Measurements from ENCODE around the gene PSORS1C1. TPM values are rescaled to one million over a fixed set of nuclear protein-coding genes. Genes with fewer than 3 reads are reported as not detected.

The PSORS1C1 gene
- total and polyA plus RNA-seq, 9 donors, result 0.45 to 7.8 (median 2.3) TPM

DNA sequence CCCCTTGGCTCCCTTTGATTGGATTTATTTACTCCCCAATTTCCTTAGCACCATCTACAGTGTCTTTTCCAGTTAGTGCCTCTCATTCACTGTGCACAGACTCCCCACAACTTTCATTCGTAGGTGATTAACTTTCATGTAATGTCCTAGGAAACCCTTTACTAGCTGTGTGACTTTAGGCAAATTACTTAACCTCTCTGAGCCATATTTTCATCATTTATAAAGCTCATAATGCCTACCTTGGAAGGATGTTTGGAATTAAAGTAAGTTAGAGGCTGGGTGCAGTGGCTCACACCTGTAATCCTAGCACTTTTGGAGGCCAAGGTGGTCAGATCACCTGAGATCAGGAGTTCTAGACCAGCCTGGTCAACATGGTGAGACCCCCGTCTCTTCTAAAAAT is 22.4 kb upstream of the PSORS1C1 start:
- DNase-seq, result no peak
- Histone ChIP-seq H3K9me3 (no peaks in the 10 kb centered on the region), H3K36me3 (no peaks in the 10 kb centered on the region), H3K27ac (no peak overlapping the region), H3K4me1 (ENCODE audit: insufficient read depth) (no peaks in the 10 kb centered on the region), H3K27me3 (no peaks in the 10 kb centered on the region), H3K4me3 (no peak overlapping the region)
- TF ChIP-seq, protein P1, sequence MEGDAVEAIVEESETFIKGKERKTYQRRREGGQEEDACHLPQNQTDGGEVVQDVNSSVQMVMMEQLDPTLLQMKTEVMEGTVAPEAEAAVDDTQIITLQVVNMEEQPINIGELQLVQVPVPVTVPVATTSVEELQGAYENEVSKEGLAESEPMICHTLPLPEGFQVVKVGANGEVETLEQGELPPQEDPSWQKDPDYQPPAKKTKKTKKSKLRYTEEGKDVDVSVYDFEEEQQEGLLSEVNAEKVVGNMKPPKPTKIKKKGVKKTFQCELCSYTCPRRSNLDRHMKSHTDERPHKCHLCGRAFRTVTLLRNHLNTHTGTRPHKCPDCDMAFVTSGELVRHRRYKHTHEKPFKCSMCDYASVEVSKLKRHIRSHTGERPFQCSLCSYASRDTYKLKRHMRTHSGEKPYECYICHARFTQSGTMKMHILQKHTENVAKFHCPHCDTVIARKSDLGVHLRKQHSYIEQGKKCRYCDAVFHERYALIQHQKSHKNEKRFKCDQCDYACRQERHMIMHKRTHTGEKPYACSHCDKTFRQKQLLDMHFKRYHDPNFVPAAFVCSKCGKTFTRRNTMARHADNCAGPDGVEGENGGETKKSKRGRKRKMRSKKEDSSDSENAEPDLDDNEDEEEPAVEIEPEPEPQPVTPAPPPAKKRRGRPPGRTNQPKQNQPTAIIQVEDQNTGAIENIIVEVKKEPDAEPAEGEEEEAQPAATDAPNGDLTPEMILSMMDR (IDR thresholded peaks at IDR 0.05), result no peak
- TF ChIP-seq POLR2A (IDR thresholded peaks at IDR 0.05), result no peak
- no peak for TF ChIP-seq EP300 (IDR thresholded peaks at IDR 0.05)
- intact Hi-C loops (cut with DNase I), result loop anchor here in 1 of 4 donors (10.0 kb wide), 1 partner anchor 1463 kb away; no protein-coding TSS in a partner anchor
- WGBS, 3 donors, result 84 to 89% (median 85%) methylated on average over 2 of the region's 2 CpGs

DNA sequence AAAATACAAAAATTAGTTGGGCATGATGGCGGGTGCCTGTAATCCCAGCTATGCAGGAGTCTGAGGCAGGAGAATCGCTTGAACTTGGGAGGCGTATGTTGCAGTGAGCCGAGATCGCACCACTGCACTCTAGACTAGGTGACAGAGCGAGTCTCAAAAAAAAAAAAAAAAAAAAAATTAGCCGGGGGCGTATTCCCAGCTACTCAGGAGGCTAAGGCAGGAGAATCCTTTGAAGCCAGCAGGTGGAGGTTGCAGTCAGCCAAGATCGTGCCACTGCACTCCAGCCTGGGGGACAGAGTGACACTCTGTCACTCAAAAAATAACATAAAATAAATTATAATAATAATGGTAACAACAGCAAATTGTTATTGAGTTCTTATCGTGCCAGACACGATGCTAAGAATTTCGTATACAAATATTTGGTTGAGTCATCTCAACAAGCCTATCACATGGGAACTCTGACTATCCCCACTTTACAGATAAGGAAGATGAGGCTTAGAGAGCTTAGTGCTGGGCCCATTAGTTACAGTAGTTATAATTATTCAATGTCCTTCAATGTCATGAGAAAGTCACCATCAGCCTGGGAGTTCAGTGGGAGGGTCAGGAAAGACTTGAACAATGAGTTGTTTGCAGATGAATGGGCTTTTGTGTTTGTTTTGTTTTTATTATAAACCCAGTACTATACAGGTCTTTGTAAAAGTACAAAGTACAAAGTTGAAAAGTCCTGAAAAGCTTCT is 21.7 kb upstream of the PSORS1C1 start:
- H3K27ac ChIP-seq, result no peak overlapping the region
- no peaks in the 10 kb centered on the region for H3K9me3 ChIP-seq
- intact Hi-C loops (cut with DNase I), result loop anchor here in 1 of 4 donors (10.0 kb wide), 1 partner anchor 1462 kb away; no protein-coding TSS in a partner anchor
- 70 to 79% (median 72%) methylated on average over 12 of the region's 12 CpGs for WGBS, 3 donors
- no peak for DNase-seq
- TF ChIP-seq, protein P1 (IDR thresholded peaks at IDR 0.05), result no peak
- no peak for TF ChIP-seq POLR2A (IDR thresholded peaks at IDR 0.05)
- no peak for TF ChIP-seq EP300 (IDR thresholded peaks at IDR 0.05)
- H3K27me3 ChIP-seq, result no peaks in the 10 kb centered on the region
- H3K4me3 ChIP-seq, result no peak overlapping the region
- H3K36me3 ChIP-seq, result no peaks in the 10 kb centered on the region
- no peaks in the 10 kb centered on the region for H3K4me1 ChIP-seq (ENCODE audit: insufficient read depth)

GRCh38 chr6:31094389-31094881 is 20.2 kb upstream of the PSORS1C1 start:
- TF ChIP-seq, protein P1 (IDR thresholded peaks at IDR 0.05), result no peak
- no peak for TF ChIP-seq POLR2A (IDR thresholded peaks at IDR 0.05)
- Histone ChIP-seq H3K27ac (no peak overlapping the region), H3K4me1 (ENCODE audit: insufficient read depth) (no peaks in the 10 kb centered on the region), H3K36me3 (no peaks in the 10 kb centered on the region), H3K27me3 (no peaks in the 10 kb centered on the region), H3K4me3 (no peak overlapping the region), H3K9me3 (no peaks in the 10 kb centered on the region)
- intact Hi-C loops (cut with DNase I), result loop anchor here in 1 of 4 donors (10.0 kb wide), 1 partner anchor 1460 kb away; no protein-coding TSS in a partner anchor
- 60 to 75% (median 68%) methylated on average over 3 of the region's 3 CpGs for WGBS, 3 donors
- no peak for DNase-seq

GRCh38 chr6:31096215-31096614 is 18.4 kb upstream of the PSORS1C1 start:
- no peaks in the 10 kb centered on the region for H3K27me3 ChIP-seq
- H3K4me3 ChIP-seq, result no peak overlapping the region
- H3K4me1 ChIP-seq (ENCODE audit: insufficient read depth), result no peaks in the 10 kb centered on the region
- intact Hi-C loops (cut with DNase I), result loop anchor here in 1 of 4 donors (10.0 kb wide), 1 partner anchor 1459 kb away; no protein-coding TSS in a partner anchor
- 72 to 79% (median 73%) methylated on average over 3 of the region's 3 CpGs for WGBS, 3 donors
- H3K27ac ChIP-seq, result no peak overlapping the region
- no peak for TF ChIP-seq POLR2A (IDR thresholded peaks at IDR 0.05)
- no peaks in the 10 kb centered on the region for H3K9me3 ChIP-seq
- no peak for DNase-seq
- H3K36me3 ChIP-seq, result no peaks in the 10 kb centered on the region

DNA sequence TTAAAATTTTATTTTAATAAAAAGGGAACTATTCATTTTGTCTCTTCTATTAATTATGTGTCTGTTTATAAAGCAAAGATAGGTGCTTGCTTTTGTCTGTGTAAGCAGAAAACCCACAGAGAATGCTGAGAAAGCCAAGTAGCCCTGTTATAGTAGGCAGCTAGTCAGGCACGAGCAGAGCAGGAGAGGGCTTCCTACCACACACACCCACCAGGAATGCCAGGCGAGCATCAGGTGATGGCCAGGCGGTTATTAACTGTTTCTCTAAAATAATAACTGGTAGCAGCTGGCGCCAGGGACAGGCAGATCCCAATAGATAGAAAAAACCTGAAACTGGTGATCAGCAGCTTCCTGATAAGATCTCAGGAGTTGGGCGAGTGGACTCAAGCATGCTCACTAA is 17.9 kb upstream of the PSORS1C1 start:
- intact Hi-C loops (cut with DNase I), result loop anchor here in 1 of 4 donors (10.0 kb wide), 1 partner anchor 1458 kb away; no protein-coding TSS in a partner anchor
- no peak overlapping the region for H3K4me3 ChIP-seq
- no peaks in the 10 kb centered on the region for H3K36me3 ChIP-seq
- TF ChIP-seq, protein P1 (IDR thresholded peaks at IDR 0.05), result no peak
- TF ChIP-seq POLR2A (IDR thresholded peaks at IDR 0.05), result no peak
- no peak for TF ChIP-seq EP300 (IDR thresholded peaks at IDR 0.05)
- H3K27me3 ChIP-seq, result no peaks in the 10 kb centered on the region
- no peaks in the 10 kb centered on the region for H3K4me1 ChIP-seq (ENCODE audit: insufficient read depth)
- H3K27ac ChIP-seq, result no peak overlapping the region
- H3K9me3 ChIP-seq, result no peaks in the 10 kb centered on the region
- WGBS, 3 donors, result 49 to 68% (median 60%) methylated on average over 5 of the region's 5 CpGs
- no peak for DNase-seq

Measured in ovary (tissue), 9 donors.